Tibial artery (tissue), 4 donors: Measurements from ENCODE around the gene PSMA6.

Experiments used
- DNase-seq, 2 donors: peaks; one replicate each; pipeline ENCODE4 v3.0.0-alpha.2; 2019
- H3K27ac ChIP-seq, 2 donors: fragments of 200-600 bp; sonication (generic) in 1 of 2; 1 replicate in 1 of 2; 2 replicates in 1 of 2; pipeline ENCODE4 v1.5.1; 2018 to 2019; ENCODE audit warnings: mild to moderate bottlenecking in 1 of 2
- H3K27me3 ChIP-seq, 2 donors: fragments of 200-600 bp; sonication (generic) in 1 of 2; one replicate each; pipeline versions ENCODE4 v1.5.1 to v1.6.0; 2016 to 2019
- H3K36me3 ChIP-seq, 3 donors: fragments of 200-600 bp; sonication (generic) in 2 of 3; one replicate each; pipeline ENCODE4 v1.5.1; 2016 to 2019; ENCODE audit warnings: mild to moderate bottlenecking in 2 of 3
- H3K4me1 ChIP-seq, 4 donors: fragments of 200-600 bp; sonication (generic) in 2 of 4; 1 replicate in 3 of 4; 2 replicates in 1 of 4; pipeline ENCODE4 v1.5.1; 2016 to 2019
- H3K4me3 ChIP-seq, 2 donors: fragments of 200-600 bp; sonication (generic) in 1 of 2; 1 replicate in 1 of 2; 2 replicates in 1 of 2; pipeline ENCODE4 v1.5.1; 2018 to 2019; ENCODE audit warnings: mild to moderate bottlenecking in 2 of 2
- H3K9me3 ChIP-seq, 3 donors: fragments of 200-600 bp; sonication (generic) in 1 of 3; one replicate each; pipeline ENCODE4 v1.5.1; 2016 to 2019
- CTCF ChIP-seq, 2 experiments: fragments of 200-600 bp in 1 of 2; fragments of 450-650 bp in 1 of 2; IDR thresholded peaks; one replicate each; pipeline ENCODE4 v1.5.1; 2017 to 2019; ENCODE audit warnings: antibody characterized with exemption in 2 of 2, mild to moderate bottlenecking in 1 of 2, moderate library complexity in 1 of 2
- intact Hi-C: fragments of 100-400 bp; cut with DNase I; formaldehyde crosslinking; loops from one replicate; pipeline ENCODE4 v1.15.0; 2023; ENCODE audit warnings: low total_unique reads

Gene PSMA6

GRCh38 chr14:35362911-35363374, 70.8 kb downstream of the PSMA6 start:
- DNase-seq = no peak
- Histone ChIP-seq H3K27ac (no peak overlapping the region), H3K36me3 (no peaks in the 10 kb centered on the region), H3K9me3 (no peaks in the 10 kb centered on the region), H3K4me1 (peaks cover 0 to 27% (median 19%) of the 10 kb centered on the region in 4 donors), H3K4me3 (no peak overlapping the region), H3K27me3 (no peaks in the 10 kb centered on the region)
- intact Hi-C loops = no loop called here
- no peak for TF ChIP-seq CTCF (IDR thresholded peaks at IDR 0.05)

- peak; percentile 91 to 94 for DNase-seq
- peak overlapping the region; percentile 71 to 78 for H3K27ac ChIP-seq
Observed at GRCh38 chr14:35365130-35366055, 73.2 kb downstream of the PSMA6 start.

GRCh38 chr14:35366056-35366451, 73.9 kb downstream of the PSMA6 start:
- no peak for TF ChIP-seq CTCF (IDR thresholded peaks at IDR 0.05)
- peak in 1 of 2 donors; percentile 83 for DNase-seq
- Histone ChIP-seq H3K36me3 (no peaks in the 10 kb centered on the region), H3K9me3 (no peaks in the 10 kb centered on the region), H3K4me3 (no peak overlapping the region), H3K4me1 (peaks cover 0 to 54% (median 33%) of the 10 kb centered on the region in 4 donors), H3K27ac (peak overlapping the region; percentile 71 to 78), H3K27me3 (no peaks in the 10 kb centered on the region)
- intact Hi-C loops = no loop called here

More at GRCh38 chr14:35365130-35366055, 73.2 kb downstream of the PSMA6 start:
- intact Hi-C loops = no loop called here
- no peak for TF ChIP-seq CTCF (IDR thresholded peaks at IDR 0.05)
- Histone ChIP-seq H3K36me3 (no peaks in the 10 kb centered on the region), H3K4me1 (peaks cover 0 to 52% (median 33%) of the 10 kb centered on the region in 4 donors), H3K4me3 (no peak overlapping the region), H3K27me3 (no peaks in the 10 kb centered on the region), H3K9me3 (no peaks in the 10 kb centered on the region)

- no peaks in the 10 kb centered on the region for H3K36me3 ChIP-seq
- no peak for DNase-seq
- peaks cover 0 to 54% (median 33%) of the 10 kb centered on the region in 4 donors for H3K4me1 ChIP-seq
- H3K27me3 ChIP-seq = no peaks in the 10 kb centered on the region
- H3K4me3 ChIP-seq = no peak overlapping the region
- peak overlapping the region; percentile 71 to 78 for H3K27ac ChIP-seq
- H3K9me3 ChIP-seq = no peaks in the 10 kb centered on the region
- TF ChIP-seq CTCF (IDR thresholded peaks at IDR 0.05) = no peak
- intact Hi-C loops = no loop called here
Observed at GRCh38 chr14:35366521-35366976, 74.4 kb downstream of the PSMA6 start.

GRCh38 chr14:35367056-35367372, 74.8 kb downstream of the PSMA6 start:
- DNase-seq = no peak
- H3K4me3 ChIP-seq = no peak overlapping the region
- H3K9me3 ChIP-seq = no peaks in the 10 kb centered on the region
- intact Hi-C loops = no loop called here
- peaks cover 0 to 54% (median 33%) of the 10 kb centered on the region in 4 donors for H3K4me1 ChIP-seq
- no peak for TF ChIP-seq CTCF (IDR thresholded peaks at IDR 0.05)
- peak overlapping the region; percentile 71 to 78 for H3K27ac ChIP-seq
- H3K27me3 ChIP-seq = no peaks in the 10 kb centered on the region
- H3K36me3 ChIP-seq = no peaks in the 10 kb centered on the region
